GM12891 (cell line): Measurements from ENCODE around the gene OLIG2.

Experiments used
- DNase-seq: peaks from one replicate; pipeline ENCODE4 v3.0.0; 2011; ENCODE audit warnings: low spot score; ENCODE audit not compliant: insufficient read length
- FAIRE-seq: peaks from 2 replicates; lab custom pipeline; 2011; peaks lifted over from hg19 to GRCh38; lab: Jason Lieb, UNC
- PAX5 ChIP-seq: IDR thresholded peaks from 2 replicates; pipeline ENCODE4 v1.6.1; 2011; ENCODE audit warnings: low read length, moderate library complexity, mild to moderate bottlenecking; ENCODE audit not compliant: insufficient read depth, severe bottlenecking
- POLR2A ChIP-seq: IDR thresholded peaks from 2 replicates; pipeline ENCODE4 v1.6.1; 2011; ENCODE audit warnings: low read depth, low read length, control low read depth
- POLR2AphosphoS5 ChIP-seq: IDR thresholded peaks from 2 replicates; pipeline ENCODE4 v1.6.1; 2011; ENCODE audit warnings: low read depth, low read length, control low read depth
- POU2F2 ChIP-seq: IDR thresholded peaks from 2 replicates; pipeline ENCODE4 v1.6.1; 2011; ENCODE audit warnings: low read depth, mild to moderate bottlenecking, control low read depth, low read length, moderate library complexity
- SPI1 ChIP-seq: IDR thresholded peaks from 2 replicates; pipeline ENCODE4 v1.6.1; 2011; ENCODE audit warnings: low read depth, low read length, control low read depth
- TAF1 ChIP-seq: IDR thresholded peaks from 2 replicates; pipeline ENCODE4 v1.6.1; 2011; ENCODE audit warnings: low read depth, low read length, control low read depth

The OLIG2 gene

GRCh38 chr21:33032434-33033047 lies 6.8 kb downstream of the OLIG2 start:
- no peak for DNase-seq
- FAIRE-seq: no peak
- TF ChIP-seq SPI1: no peak

- no peak for DNase-seq
- TF ChIP-seq POU2F2 (no peak), PAX5 (no peak), POLR2A (no peak)
- no peak for FAIRE-seq
These were observed 7.6 kb downstream of the OLIG2 start for GRCh38 chr21:33033094-33033951.

- no peak for FAIRE-seq
- DNase-seq: no peak
- no peak for TF ChIP-seq TAF1
- no peak for TF ChIP-seq SPI1
- no peak for TF ChIP-seq POLR2AphosphoS5
- no peak for TF ChIP-seq POLR2A
- TF ChIP-seq PAX5: no peak
- TF ChIP-seq POU2F2: no peak
These were observed 8.3 kb downstream of the OLIG2 start for GRCh38 chr21:33033961-33034413.

- TF ChIP-seq POU2F2 (no peak), TAF1 (no peak), POLR2AphosphoS5 (no peak), POLR2A (no peak), PAX5 (no peak), SPI1 (no peak)
- no peak for FAIRE-seq
- DNase-seq: no peak
These were observed 9.4 kb downstream of the OLIG2 start for GRCh38 chr21:33035147-33035546.

GRCh38 chr21:33036430-33037162 lies 10.9 kb downstream of the OLIG2 start:
- no peak for TF ChIP-seq TAF1
- TF ChIP-seq POLR2AphosphoS5: no peak
- TF ChIP-seq POLR2A: no peak
- TF ChIP-seq POU2F2: no peak
- no peak for TF ChIP-seq PAX5
- TF ChIP-seq SPI1: no peak
- FAIRE-seq (no peak), DNase-seq (no peak)

- TF ChIP-seq POU2F2 (no peak), POLR2A (no peak), SPI1 (no peak), PAX5 (no peak), TAF1 (no peak), POLR2AphosphoS5 (no peak)
- no peak for FAIRE-seq
- DNase-seq: no peak
These were observed 11.8 kb downstream of the OLIG2 start for GRCh38 chr21:33037501-33037900.

GRCh38 chr21:33039536-33039935 lies 13.8 kb downstream of the OLIG2 start:
- DNase-seq (no peak), FAIRE-seq (no peak)
- no peak for TF ChIP-seq SPI1

- TF ChIP-seq SPI1: no peak
- TF ChIP-seq POLR2AphosphoS5: no peak
- TF ChIP-seq POU2F2: no peak
- TF ChIP-seq PAX5: no peak
- no peak for TF ChIP-seq POLR2A
- no peak for TF ChIP-seq TAF1
- FAIRE-seq: no peak
- no peak for DNase-seq
These were observed 14.5 kb downstream of the OLIG2 start for GRCh38 chr21:33040215-33040614.

GRCh38 chr21:33041981-33042380 lies 16.2 kb downstream of the OLIG2 start:
- FAIRE-seq (no peak), DNase-seq (no peak)
- no peak for TF ChIP-seq PAX5
- no peak for TF ChIP-seq SPI1

- FAIRE-seq: no peak
- TF ChIP-seq POU2F2: no peak
- TF ChIP-seq POLR2A: no peak
- no peak for TF ChIP-seq PAX5
- no peak for TF ChIP-seq SPI1
- TF ChIP-seq TAF1: no peak
- TF ChIP-seq POLR2AphosphoS5: no peak
- DNase-seq: no peak
These were observed 17.1 kb downstream of the OLIG2 start for GRCh38 chr21:33042812-33043211.

- TF ChIP-seq SPI1 (no peak), TAF1 (no peak)
- FAIRE-seq: no peak
- no peak for DNase-seq
These were observed 20.7 kb downstream of the OLIG2 start for GRCh38 chr21:33046455-33046854.
